CD14-positive monocyte (primary cell): ENCODE measurements around the gene TCAF1. TPM values are rescaled to one million over a fixed set of nuclear protein-coding genes. Genes with fewer than 3 reads are reported as not detected.
A peak's percentile ranks its signal among the peaks of the same experiment; 100 is the strongest.

Experiments
- DNase-seq, 3 donors: peaks; one replicate each; pipeline ENCODE4 v3.0.0-alpha.2; 2011 to 2022
- H2AFZ ChIP-seq: 2 replicates; pipeline ENCODE4 v1.6.0; 2012; ENCODE audit warnings: mild to moderate bottlenecking, low read depth, low read length, inconsistent platforms; ENCODE audit not compliant: insufficient read depth, poor library complexity, severe bottlenecking
- H3K27ac ChIP-seq, 2 donors: 1 replicate in 1 of 2; 2 replicates in 1 of 2; pipeline ENCODE4 v1.5.1; 2012 to 2013; ENCODE audit warnings: low read length in 2 of 2, control low read depth in 1 of 2, inconsistent platforms in 1 of 2, low read depth in 1 of 2, mild to moderate bottlenecking in 1 of 2
- H3K27me3 ChIP-seq, 2 donors: one replicate each; pipeline versions ENCODE4 v1.6.0 to v1.6.1; 2011 to 2013; ENCODE audit warnings: low read length in 2 of 2; ENCODE audit not compliant: control insufficient read depth in 2 of 2, insufficient read depth in 2 of 2
- H3K36me3 ChIP-seq, 2 donors: replicated peaks in 1 of 2; 1 replicate in 1 of 2; 2 replicates in 1 of 2; pipeline versions ENCODE4 v1.5.1 to v1.6.1; 2012 to 2013; ENCODE audit warnings: low read length in 2 of 2, control low read depth in 1 of 2, inconsistent platforms in 1 of 2, mild to moderate bottlenecking in 1 of 2; ENCODE audit not compliant: insufficient read depth in 2 of 2, control insufficient read depth in 1 of 2
- H3K4me1 ChIP-seq, 2 donors: 1 replicate in 1 of 2; 2 replicates in 1 of 2; pipeline versions ENCODE4 v1.5.1 to v1.6.1; 2012 to 2013; ENCODE audit warnings: low read length in 2 of 2, control low read depth in 1 of 2, inconsistent platforms in 1 of 2, mild to moderate bottlenecking in 1 of 2, moderate library complexity in 1 of 2; ENCODE audit not compliant: insufficient read depth in 2 of 2, control insufficient read depth in 1 of 2
- H3K4me2 ChIP-seq: replicated peaks from 2 replicates; pipeline ENCODE3; 2012; ENCODE audit warnings: low read length, moderate library complexity, mild to moderate bottlenecking; ENCODE audit not compliant: poor library complexity, severe bottlenecking; ENCODE audit errors: extremely low read depth
- H3K4me3 ChIP-seq, 3 experiments: fragments of 200-600 bp in 1 of 3; sonication (generic) in 1 of 3; replicated peaks in 1 of 3; 1 replicate in 2 of 3; 2 replicates in 1 of 3; pipeline ENCODE4 v1.5.1; 2011 to 2013; ENCODE audit warnings: low read length in 3 of 3, mild to moderate bottlenecking in 3 of 3, control low read depth in 2 of 3, low read depth in 2 of 3, inconsistent platforms in 1 of 3, moderate library complexity in 1 of 3
- H3K79me2 ChIP-seq: 2 replicates; pipeline ENCODE4 v1.6.0; 2012; ENCODE audit warnings: mild to moderate bottlenecking, control low read depth, inconsistent platforms, low read length, moderate library complexity; ENCODE audit not compliant: insufficient read depth
- H3K9ac ChIP-seq: 2 replicates; pipeline ENCODE4 v1.6.0; 2017; ENCODE audit warnings: low read length, mild to moderate bottlenecking; ENCODE audit not compliant: insufficient read depth, poor library complexity, severe bottlenecking
- H3K9me3 ChIP-seq, 2 donors: replicated peaks in 1 of 2; 1 replicate in 1 of 2; 2 replicates in 1 of 2; pipeline versions ENCODE4 v1.5.1 to v1.6.1; 2012 to 2013; ENCODE audit warnings: low read length in 2 of 2, control low read depth in 1 of 2; ENCODE audit not compliant: control insufficient read depth in 1 of 2, insufficient read depth in 1 of 2
- H4K20me1 ChIP-seq: 2 replicates; pipeline ENCODE4 v1.6.0; 2012; ENCODE audit warnings: mild to moderate bottlenecking, low read length, control low read depth, moderate library complexity; ENCODE audit not compliant: insufficient read depth
- H3K27ac Mint-ChIP-seq, 7 donors: one replicate each; pipeline ENCODE4 v1.8.0; 2020; ENCODE audit warnings: mild to moderate bottlenecking in 7 of 7, mixed read lengths in 7 of 7, moderate library complexity in 6 of 7, inconsistent platforms in 2 of 7
- H3K27me3 Mint-ChIP-seq, 3 donors: one replicate each; pipeline ENCODE4 v1.8.0; 2021 to 2022; ENCODE audit warnings: low read depth in 3 of 3, mild to moderate bottlenecking in 3 of 3, mixed read lengths in 3 of 3, moderate library complexity in 3 of 3, inconsistent platforms in 1 of 3
- H3K36me3 Mint-ChIP-seq, 2 donors: one replicate each; pipeline ENCODE4 v1.8.0; 2020; ENCODE audit warnings: mixed read lengths in 2 of 2, inconsistent platforms in 1 of 2, mild to moderate bottlenecking in 1 of 2
- H3K4me1 Mint-ChIP-seq: one replicate; pipeline ENCODE4 v1.8.0; 2020; ENCODE audit warnings: mild to moderate bottlenecking, mixed read lengths
- H3K4me3 Mint-ChIP-seq, 2 donors: one replicate each; pipeline ENCODE4 v1.8.0; 2020; ENCODE audit warnings: mild to moderate bottlenecking in 2 of 2, mixed read lengths in 2 of 2, moderate library complexity in 1 of 2
- H3K9me3 Mint-ChIP-seq, 7 donors: one replicate each; pipeline ENCODE4 v1.8.0; 2020 to 2022; ENCODE audit warnings: mixed read lengths in 7 of 7, mild to moderate bottlenecking in 6 of 7, moderate library complexity in 6 of 7, inconsistent platforms in 2 of 7
- CTCF ChIP-seq: fragments of 200-600 bp; IDR thresholded peaks from one replicate; pipeline ENCODE4 v1.8.0; 2022; ENCODE audit warnings: antibody characterized with exemption, mild to moderate bottlenecking
- WGBS: methylation state at CpG from one replicate; pipeline ENCODE4 v1.1.5; 2013; ENCODE audit warnings: missing lambda C conversion rate; ENCODE audit not compliant: insufficient coverage; 5-methylcytosine and 5-hydroxymethylcytosine counted together
- intact Hi-C, 2 donors: fragments of 100-400 bp; cut with micrococcal nuclease; formaldehyde crosslinking; loops; one replicate each; pipeline versions ENCODE4 v1.15.0 to v1.15.1; 2023
- polyA plus RNA-seq, 3 donors: library from polyadenylated mRNA; depleted of rRNA in 1 of 3; unstranded in 2 of 3; stranded (reverse) in 1 of 3; fragments of 300-500 nt in 2 of 3; fragments of >200 nt in 1 of 3; fragmentation: Illumina TruSeq in 2 of 3; gene quantifications; 1 replicate in 2 of 3; 2 replicates in 1 of 3; pipeline ENCODE4 v1.2.3, GENCODE V29; 2012 to 2021

The TCAF1 gene
- polyA plus RNA-seq, 3 donors: 1.8 to 3.3 (median 3.0) TPM

- Histone ChIP-seq H2AFZ (peak overlapping the region; percentile 3), H3K36me3 (no peaks in the 10 kb centered on the region), H3K27me3 (no peaks in the 10 kb centered on the region), H4K20me1 (no peaks in the 10 kb centered on the region), H3K4me2 (no peak overlapping the region), H3K4me1 (peaks cover 8 to 10% of the 10 kb centered on the region in 2 donors), H3K79me2 (peaks cover 12% of the 10 kb centered on the region), H3K9ac (no peak overlapping the region), H3K9me3 (no peaks in the 10 kb centered on the region), H3K27ac (no peak overlapping the region), H3K4me3 (no peak overlapping the region)
- no peaks in the 10 kb centered on the region for H3K36me3 Mint-ChIP-seq
- H3K4me3 Mint-ChIP-seq: no peak overlapping the region
- TF ChIP-seq CTCF: no peak
- WGBS: 93% methylated on average over 1 of the region's 1 CpG
- peaks cover 0 to 2% (median 0%) of the 10 kb centered on the region in 7 donors for H3K9me3 Mint-ChIP-seq
- H3K27me3 Mint-ChIP-seq: peaks cover 3 to 10% (median 6%) of the 10 kb centered on the region in 3 donors
- peaks cover 13% of the 10 kb centered on the region for H3K4me1 Mint-ChIP-seq
- H3K27ac Mint-ChIP-seq: no peak overlapping the region
- intact Hi-C loops: loop anchor here in 1 of 2 donors (10.0 kb wide), 1 partner anchor 61 kb away; no protein-coding TSS in a partner anchor
- DNase-seq: no peak
Measured at GRCh38 chr7:143905509-143905908, 3.5 kb upstream of the TCAF1 start.

GRCh38 chr7:143902332-143902899 lies 440 bp upstream of the TCAF1 start:
- peak overlapping the region; percentile 89 to 96 for H3K4me3 Mint-ChIP-seq
- Histone ChIP-seq H3K36me3 (no peaks in the 10 kb centered on the region), H3K9me3 (no peaks in the 10 kb centered on the region), H3K27ac (peak overlapping the region in 1 of 2 donors; percentile 75), H3K79me2 (peaks cover 19% of the 10 kb centered on the region), H3K4me1 (peaks cover 8 to 10% of the 10 kb centered on the region in 2 donors), H3K4me3 (peak overlapping the region; percentile 69 to 90 (median 72)), H4K20me1 (no peaks in the 10 kb centered on the region), H3K9ac (peak overlapping the region; percentile 76), H3K4me2 (peak overlapping the region; percentile 97), H3K27me3 (no peaks in the 10 kb centered on the region), H2AFZ (peak overlapping the region; percentile 95)
- peaks cover 3 to 9% (median 6%) of the 10 kb centered on the region in 3 donors for H3K27me3 Mint-ChIP-seq
- TF ChIP-seq CTCF: no peak
- H3K36me3 Mint-ChIP-seq: no peaks in the 10 kb centered on the region
- peak overlapping the region in 5 of 7 donors; percentile 58 to 93 (median 68) for H3K27ac Mint-ChIP-seq
- H3K4me1 Mint-ChIP-seq: peaks cover 22% of the 10 kb centered on the region
- DNase-seq: no peak
- 94% methylated on average over 8 of the region's 14 CpGs for WGBS
- intact Hi-C loops: loop anchor here in 1 of 2 donors (10.0 kb wide), 1 partner anchor 58 kb away; no protein-coding TSS in a partner anchor
- peaks cover 0 to 2% (median 0%) of the 10 kb centered on the region in 7 donors for H3K9me3 Mint-ChIP-seq
